Effector CD4-positive, alpha-beta T cell (primary cell): ENCODE data around the gene CCDC85B.
"Not testable (repeated sequence)": the region's sequence is repeated elsewhere in the genome, so short reads cannot be mapped to it uniquely, and the experiment has no call there.

Experiments
- DNase-seq: peaks from one replicate; pipeline ENCODE4 v3.0.0-alpha.2; 2020
- total RNA-seq: gene quantifications from one replicate; lab custom pipeline; 2026; lab: John Stamatoyannopoulos, UW

Gene CCDC85B
- 51.0 reads per million, percentile 68 among the genes with 10 or more reads in this experiment for total RNA-seq

DNA sequence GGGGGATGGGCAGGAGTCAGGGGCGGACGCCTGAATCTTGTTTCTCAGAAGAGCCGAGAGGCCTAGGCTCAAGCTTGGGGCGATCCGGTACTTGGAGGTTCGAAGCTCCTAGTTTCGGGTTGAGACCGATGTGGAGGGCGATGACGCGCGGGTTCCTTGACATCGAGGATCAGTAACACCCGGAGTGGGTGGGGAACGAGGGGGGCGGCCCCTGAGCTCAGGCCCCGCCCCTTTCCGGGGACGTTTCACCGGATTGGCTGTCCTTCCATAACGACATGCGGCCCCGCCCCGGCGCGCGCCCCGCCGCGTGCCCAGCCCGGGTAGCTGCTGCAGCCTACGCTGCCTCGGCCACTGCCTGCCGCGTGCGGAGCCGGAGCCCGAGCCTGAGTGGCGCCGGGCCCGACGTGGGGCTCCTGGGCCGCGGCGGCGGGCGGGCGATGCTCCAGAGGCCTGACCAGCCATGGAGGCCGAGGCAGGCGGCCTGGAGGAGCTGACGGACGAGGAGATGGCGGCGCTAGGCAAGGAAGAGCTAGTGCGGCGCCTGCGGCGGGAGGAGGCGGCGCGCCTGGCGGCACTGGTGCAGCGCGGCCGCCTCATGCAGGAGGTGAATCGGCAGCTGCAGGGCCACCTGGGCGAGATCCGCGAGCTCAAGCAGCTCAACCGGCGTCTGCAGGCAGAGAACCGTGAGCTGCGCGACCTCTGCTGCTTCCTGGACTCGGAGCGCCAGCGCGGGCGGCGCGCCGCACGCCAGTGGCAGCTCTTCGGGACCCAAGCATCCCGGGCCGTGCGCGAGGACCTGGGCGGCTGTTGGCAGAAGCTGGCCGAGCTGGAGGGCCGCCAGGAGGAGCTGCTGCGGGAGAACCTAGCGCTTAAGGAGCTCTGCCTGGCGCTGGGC, at the start of gene CCDC85B:
Gene CCDC85B (plus strand): TSS at position 350 of the 895 bp plus-strand sequence. CDS start 111 bp downstream, at position 461.
- peak; percentile 96 for DNase-seq

- DNase-seq, result no peak
Observed at GRCh38 chr11:65842144-65842543, 48.3 kb upstream of the CCDC85B start.

- DNase-seq, result no peak
Observed at GRCh38 chr11:65843811-65844210, 46.7 kb upstream of the CCDC85B start.

DNA sequence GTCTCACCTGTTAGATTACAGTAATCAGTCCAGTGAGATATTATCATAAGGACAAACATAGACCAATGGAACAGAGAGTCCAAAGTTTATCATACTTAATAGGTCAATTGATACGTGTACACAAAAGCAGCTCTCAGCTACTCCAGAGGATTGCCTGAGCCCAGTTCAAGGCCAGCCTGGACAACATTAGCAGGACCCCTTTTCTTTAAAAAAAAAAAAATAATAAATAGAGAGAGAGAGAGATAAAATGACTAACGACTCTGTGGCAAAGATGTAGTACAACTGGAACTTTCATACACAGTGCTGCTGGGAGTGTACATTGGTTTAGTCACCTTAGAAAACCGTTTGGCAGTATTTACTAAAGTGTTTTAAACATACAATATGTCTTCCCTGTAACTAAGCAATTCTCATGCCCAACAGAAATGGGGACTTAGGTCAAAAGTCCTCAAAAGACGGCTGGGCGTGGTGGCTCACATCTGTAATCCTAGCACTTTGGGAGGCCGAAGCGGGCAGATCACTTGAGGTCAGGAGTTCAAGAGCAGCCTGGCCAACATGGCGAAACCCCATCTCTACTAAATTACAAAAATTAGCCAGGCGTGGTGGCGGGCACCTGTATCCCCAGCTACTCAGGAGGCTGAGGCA, 46.1 kb upstream of the CCDC85B start:
- DNase-seq, result no peak

DNA sequence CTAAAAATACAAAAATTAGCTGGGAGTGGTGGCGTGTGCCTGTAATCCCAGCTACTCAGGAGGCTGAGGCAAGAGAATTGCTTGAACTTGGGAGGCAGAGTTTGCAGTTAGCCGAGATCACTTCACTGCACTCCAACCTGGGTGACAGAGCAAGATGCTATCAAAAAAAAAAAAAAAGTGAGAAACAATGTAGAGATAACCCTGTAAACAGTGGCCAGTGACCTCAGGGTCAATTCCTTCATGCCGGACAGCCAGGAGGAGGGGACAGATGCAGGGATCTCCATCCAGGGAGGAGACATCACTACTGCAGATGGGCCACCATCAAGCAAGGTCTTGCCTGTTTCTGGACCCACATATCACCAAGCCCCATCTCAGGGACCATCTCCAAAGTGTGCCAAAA, 42.7 kb upstream of the CCDC85B start:
- no peak for DNase-seq

- DNase-seq, result not testable (repeated sequence)
Observed at GRCh38 chr11:65848693-65849092, 41.8 kb upstream of the CCDC85B start.

- DNase-seq, result no peak
Observed at GRCh38 chr11:65849366-65849765, 41.1 kb upstream of the CCDC85B start.

GRCh38 chr11:65849771-65850216, 40.7 kb upstream of the CCDC85B start:
- DNase-seq, result no peak

- DNase-seq, result no peak
Observed at GRCh38 chr11:65850217-65851082, 40.0 kb upstream of the CCDC85B start.

DNA sequence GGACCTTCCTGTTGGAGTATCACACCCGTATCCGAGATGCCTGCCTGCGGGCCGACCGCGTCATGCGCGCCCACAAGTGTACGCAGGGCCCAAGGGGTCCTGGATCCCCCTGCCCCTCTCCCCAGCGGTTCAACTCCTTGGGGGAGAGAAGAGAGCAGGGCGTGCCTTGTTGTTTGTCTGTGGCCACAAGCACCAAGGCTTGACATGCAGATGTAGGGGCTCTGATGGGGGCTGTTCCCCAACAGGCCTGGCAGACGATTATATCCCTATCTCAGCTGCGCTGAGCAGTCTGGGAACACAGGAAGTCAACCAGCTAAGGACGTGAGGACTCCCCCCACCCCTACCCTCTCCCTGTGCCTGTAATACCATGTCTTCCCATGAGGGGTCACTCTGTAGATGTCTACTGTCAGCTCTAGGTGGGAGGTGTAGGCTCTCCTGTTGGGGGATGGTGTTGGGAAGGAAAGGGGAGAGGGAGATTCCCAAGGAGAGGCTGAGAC, 39.3 kb upstream of the CCDC85B start:
- DNase-seq, result no peak

DNA sequence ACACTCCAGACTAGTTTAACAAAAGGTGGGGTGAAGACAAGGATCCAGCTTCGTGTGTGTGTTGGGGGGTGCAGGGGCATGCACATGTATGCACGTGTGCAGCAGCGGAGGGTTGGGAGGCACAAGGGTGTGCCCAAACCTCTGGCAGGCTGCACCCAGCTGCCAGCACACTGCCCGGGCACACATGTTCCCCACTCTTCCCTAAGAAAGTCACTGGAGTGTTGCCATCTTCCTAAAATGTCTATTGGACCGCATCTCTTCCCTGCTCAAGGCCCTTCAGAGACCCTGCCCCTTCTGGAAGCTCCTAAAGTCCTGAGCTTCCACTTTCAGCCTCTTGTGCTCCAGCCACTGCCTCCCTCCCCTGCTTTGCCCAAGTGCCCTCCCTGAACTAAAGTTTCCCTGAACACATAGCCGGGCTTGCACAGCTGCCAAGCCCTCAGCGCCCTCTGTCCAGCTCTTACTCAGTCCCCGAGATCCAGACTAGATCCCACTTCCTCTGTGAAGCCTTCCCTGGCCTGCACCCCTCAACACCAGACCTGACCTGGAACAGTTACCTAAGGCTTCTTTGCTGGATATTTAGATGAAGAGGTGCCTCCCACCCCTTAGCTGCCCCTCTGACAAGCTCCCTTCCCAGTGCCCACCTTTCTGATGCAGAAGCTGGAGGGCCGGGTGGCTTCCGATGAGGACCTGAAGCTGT, 38.5 kb upstream of the CCDC85B start:
- no peak for DNase-seq

- no peak for DNase-seq
Observed at GRCh38 chr11:65852508-65853245, 37.8 kb upstream of the CCDC85B start.

GRCh38 chr11:65853246-65853979, 37.1 kb upstream of the CCDC85B start:
- no peak for DNase-seq

GRCh38 chr11:65854161-65854592, 36.3 kb upstream of the CCDC85B start:
- DNase-seq, result no peak

- DNase-seq, result no peak
Observed at GRCh38 chr11:65854852-65855837, 35.3 kb upstream of the CCDC85B start.

DNA sequence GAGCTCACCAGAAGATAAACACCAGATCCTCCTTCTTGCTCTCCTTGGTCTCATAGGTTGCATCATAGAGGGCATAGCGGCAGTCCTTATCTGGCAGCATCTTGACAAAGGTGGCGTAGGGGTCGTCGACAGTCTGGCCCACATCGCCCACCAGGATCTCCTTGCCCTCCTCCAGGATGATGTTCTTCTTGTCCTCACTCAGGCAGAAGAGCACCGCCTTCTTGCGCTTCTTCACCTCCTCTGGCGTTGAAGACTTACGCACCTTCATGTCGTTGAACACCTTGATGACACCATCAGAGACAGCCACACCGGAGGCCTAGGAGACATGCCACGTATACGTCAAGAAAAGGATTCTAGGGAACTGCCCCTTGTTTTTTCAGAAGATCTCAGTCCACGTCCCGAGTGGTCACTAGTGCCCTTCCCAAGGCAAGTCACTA, 34.5 kb upstream of the CCDC85B start:
- DNase-seq, result no peak

- peak; percentile 80 for DNase-seq
Observed at GRCh38 chr11:65856689-65857499, 33.6 kb upstream of the CCDC85B start.

DNA sequence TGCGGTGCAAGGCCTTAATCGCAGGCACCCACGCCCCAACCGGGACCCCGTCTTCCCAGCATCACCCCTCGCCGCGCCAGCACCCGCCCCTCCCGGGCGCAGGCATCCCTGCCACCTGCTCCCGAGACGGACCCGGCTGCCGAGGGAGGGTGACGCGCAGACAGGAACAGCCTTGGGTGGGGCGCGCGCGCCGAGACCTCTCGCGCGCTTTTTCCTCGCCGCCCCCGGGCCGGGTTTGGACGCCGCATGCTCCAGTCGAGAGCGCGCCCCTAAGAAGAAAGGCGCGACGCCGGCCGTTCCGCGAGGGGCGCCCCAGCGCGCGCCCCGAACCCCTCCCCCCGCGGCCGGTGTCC, 33.0 kb upstream of the CCDC85B start:
- peak; percentile 57 for DNase-seq
